Measurements from ENCODE around the gene TRIM67. TPM values are rescaled to one million over a fixed set of nuclear protein-coding genes. Genes with fewer than 3 reads are reported as not detected.

The TRIM67 gene
- total and polyA plus RNA-seq, 9 of the 15 experiments (the other 6 are each of a cell fraction or from before 2014, with no cell fraction given), result 0.04 to 0.60 (median 0.31) TPM

DNA sequence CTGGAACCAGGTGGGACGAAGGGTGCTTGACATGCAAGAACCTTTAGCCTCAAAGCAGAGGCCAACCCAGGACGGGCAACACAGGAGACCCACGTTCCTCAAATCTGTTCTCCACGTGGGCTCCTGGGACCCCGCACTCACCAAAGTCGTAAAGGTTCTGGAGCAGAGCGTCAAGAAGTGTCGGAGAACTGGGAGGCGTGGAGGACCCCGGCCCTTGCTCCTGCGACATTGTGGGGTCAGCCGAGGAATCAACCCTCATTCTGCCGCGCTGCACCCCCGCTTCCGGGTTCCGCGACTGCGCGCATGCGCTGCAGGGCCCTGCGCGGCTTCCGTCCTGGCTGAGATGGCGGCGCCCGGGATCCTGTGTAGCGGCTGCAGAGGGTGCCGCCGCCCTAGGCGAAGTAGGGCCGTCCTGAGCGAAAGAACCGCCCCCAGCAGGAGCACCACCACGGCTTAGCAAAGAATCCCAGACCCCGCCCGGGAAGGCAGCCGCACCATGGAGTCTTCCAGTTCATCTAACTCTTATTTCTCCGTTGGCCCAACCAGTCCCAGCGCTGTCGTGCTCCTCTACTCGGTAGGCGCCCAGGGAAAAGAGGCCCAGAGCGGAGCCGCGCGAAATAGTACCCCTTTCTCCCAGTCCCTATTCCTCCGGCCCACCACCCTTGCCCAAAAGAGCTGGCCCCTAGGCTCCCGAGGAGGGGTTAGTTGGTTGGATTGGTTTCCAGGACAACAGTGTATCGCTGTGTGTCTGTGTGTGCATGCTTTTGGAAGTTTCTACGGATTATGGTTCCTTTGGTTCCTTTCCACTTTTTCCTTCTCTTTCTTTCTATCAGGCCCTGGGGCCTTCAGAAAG is 79.3 kb downstream of the TRIM67 start, which contains the start of gene GNPAT (continued):
- TF ChIP-seq, protein P1, sequence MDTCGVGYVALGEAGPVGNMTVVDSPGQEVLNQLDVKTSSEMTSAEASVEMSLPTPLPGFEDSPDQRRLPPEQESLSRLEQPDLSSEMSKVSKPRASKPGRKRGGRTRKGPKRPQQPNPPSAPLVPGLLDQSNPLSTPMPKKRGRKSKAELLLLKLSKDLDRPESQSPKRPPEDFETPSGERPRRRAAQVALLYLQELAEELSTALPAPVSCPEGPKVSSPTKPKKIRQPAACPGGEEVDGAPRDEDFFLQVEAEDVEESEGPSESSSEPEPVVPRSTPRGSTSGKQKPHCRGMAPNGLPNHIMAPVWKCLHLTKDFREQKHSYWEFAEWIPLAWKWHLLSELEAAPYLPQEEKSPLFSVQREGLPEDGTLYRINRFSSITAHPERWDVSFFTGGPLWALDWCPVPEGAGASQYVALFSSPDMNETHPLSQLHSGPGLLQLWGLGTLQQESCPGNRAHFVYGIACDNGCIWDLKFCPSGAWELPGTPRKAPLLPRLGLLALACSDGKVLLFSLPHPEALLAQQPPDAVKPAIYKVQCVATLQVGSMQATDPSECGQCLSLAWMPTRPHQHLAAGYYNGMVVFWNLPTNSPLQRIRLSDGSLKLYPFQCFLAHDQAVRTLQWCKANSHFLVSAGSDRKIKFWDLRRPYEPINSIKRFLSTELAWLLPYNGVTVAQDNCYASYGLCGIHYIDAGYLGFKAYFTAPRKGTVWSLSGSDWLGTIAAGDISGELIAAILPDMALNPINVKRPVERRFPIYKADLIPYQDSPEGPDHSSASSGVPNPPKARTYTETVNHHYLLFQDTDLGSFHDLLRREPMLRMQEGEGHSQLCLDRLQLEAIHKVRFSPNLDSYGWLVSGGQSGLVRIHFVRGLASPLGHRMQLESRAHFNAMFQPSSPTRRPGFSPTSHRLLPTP (IDR thresholded peaks at IDR 0.05; ENCODE audit: borderline replicate concordance, extremely low read depth, insufficient read length), result no peak
- TF ChIP-seq SRSF9 (IDR thresholded peaks at IDR 0.05; ENCODE audit: borderline replicate concordance, low read depth, low read length), result no peak
- TF ChIP-seq HDGF (IDR thresholded peaks at IDR 0.05), result no peak
- TF ChIP-seq, protein P2, sequence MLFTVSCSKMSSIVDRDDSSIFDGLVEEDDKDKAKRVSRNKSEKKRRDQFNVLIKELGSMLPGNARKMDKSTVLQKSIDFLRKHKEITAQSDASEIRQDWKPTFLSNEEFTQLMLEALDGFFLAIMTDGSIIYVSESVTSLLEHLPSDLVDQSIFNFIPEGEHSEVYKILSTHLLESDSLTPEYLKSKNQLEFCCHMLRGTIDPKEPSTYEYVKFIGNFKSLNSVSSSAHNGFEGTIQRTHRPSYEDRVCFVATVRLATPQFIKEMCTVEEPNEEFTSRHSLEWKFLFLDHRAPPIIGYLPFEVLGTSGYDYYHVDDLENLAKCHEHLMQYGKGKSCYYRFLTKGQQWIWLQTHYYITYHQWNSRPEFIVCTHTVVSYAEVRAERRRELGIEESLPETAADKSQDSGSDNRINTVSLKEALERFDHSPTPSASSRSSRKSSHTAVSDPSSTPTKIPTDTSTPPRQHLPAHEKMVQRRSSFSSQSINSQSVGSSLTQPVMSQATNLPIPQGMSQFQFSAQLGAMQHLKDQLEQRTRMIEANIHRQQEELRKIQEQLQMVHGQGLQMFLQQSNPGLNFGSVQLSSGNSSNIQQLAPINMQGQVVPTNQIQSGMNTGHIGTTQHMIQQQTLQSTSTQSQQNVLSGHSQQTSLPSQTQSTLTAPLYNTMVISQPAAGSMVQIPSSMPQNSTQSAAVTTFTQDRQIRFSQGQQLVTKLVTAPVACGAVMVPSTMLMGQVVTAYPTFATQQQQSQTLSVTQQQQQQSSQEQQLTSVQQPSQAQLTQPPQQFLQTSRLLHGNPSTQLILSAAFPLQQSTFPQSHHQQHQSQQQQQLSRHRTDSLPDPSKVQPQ (CRISPR knock-in tag; IDR thresholded peaks at IDR 0.05; ENCODE audit: borderline replicate concordance), result no peak
- no peak for TF ChIP-seq ZNF764 (CRISPR knock-in tag; IDR thresholded peaks at IDR 0.05; ENCODE audit: low read depth)
- TF ChIP-seq, protein P3, sequence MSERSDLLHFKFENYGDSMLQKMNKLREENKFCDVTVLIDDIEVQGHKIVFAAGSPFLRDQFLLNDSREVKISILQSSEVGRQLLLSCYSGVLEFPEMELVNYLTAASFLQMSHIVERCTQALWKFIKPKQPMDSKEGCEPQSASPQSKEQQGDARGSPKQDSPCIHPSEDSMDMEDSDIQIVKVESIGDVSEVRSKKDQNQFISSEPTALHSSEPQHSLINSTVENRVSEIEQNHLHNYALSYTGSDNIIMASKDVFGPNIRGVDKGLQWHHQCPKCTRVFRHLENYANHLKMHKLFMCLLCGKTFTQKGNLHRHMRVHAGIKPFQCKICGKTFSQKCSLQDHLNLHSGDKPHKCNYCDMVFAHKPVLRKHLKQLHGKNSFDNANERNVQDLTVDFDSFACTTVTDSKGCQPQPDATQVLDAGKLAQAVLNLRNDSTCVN (CRISPR knock-in tag; IDR thresholded peaks at IDR 0.05), result no peak
- no peak for TF ChIP-seq CEBPB (tag; IDR thresholded peaks at IDR 0.05)
- TF ChIP-seq NCOA6 (IDR thresholded peaks at IDR 0.05), result no peak
- TF ChIP-seq FOXP1 (CRISPR knock-in tag; IDR thresholded peaks at IDR 0.05), result peak; percentile 75
- no peak for TF ChIP-seq SREBF2 (CRISPR knock-in tag; IDR thresholded peaks at IDR 0.05)
- no peak for TF ChIP-seq MTA1 (IDR thresholded peaks at IDR 0.05; ENCODE audit: borderline replicate concordance)
- TF ChIP-seq BHLHE40 (IDR thresholded peaks at IDR 0.05; ENCODE audit: low read length), result 0 out of 2 replicates have a peak, but pooled peaks have one; percentile 12
- peak; percentile 78 for TF ChIP-seq POLR2H (tag; IDR thresholded peaks at IDR 0.05; ENCODE audit: low read depth)

Measured in K562 (cell line).